A549 (cell line): ENCODE data around the gene ZNF564. TPM values are rescaled to one million over a fixed set of nuclear protein-coding genes. Genes with fewer than 3 reads are reported as not detected.
"Not testable (repeated sequence)": the region's sequence is repeated elsewhere in the genome, so short reads cannot be mapped to it uniquely, and the experiment has no call there.

ENCODE experiments used
- ATAC-seq, 2 experiments: fragments of 200-7000 bp in 1 of 2; fragments of >200 bp in 1 of 2; cut with Nextera tagmentation in 1 of 2; cut with Tn5 transposase in 1 of 2; 3 replicates each; pipeline versions ENCODE4 v1.8.0 to v1.9.1; 2018 to 2020; ENCODE audit warnings: mild to moderate bottlenecking in 1 of 2, moderate library complexity in 1 of 2
- CTCF ChIA-PET: fragments of 300-600 bp; sonication (Branson Sonifier 250); formaldehyde crosslinking; extraction: SDS; loops from one replicate; lab custom pipeline; 2021; ENCODE audit warnings: antibody characterized with exemption, inconsistent platforms; lab: Yijun Ruan, JAX
- POLR2A ChIA-PET: fragments of 350-600 bp; formaldehyde crosslinking; extraction: SDS; loops from one replicate; lab custom pipeline; 2021; ENCODE audit warnings: antibody characterized with exemption, inconsistent platforms; lab: Yijun Ruan, JAX
- DNase-seq, 2 experiments: peaks; one replicate each; pipeline versions ENCODE4 v3.0.0 to v3.0.0-alpha.2; 2011 to 2016; ENCODE audit warnings: low read depth in 1 of 2, low spot score in 1 of 2
- FAIRE-seq: peaks from 2 replicates; lab custom pipeline; 2011; peaks lifted over from hg19 to GRCh38; lab: Jason Lieb, UNC
- H3K27ac ChIP-seq, 2 experiments: fragments of >200 bp; sonication (Bioruptor Twin); formaldehyde crosslinking; 3 replicates each; pipeline ENCODE4 v1.5.1; 2016 to 2017
- H3K4me1 ChIP-seq: fragments of >200 bp; sonication (Bioruptor Twin); formaldehyde crosslinking; 3 replicates; pipeline ENCODE4 v1.6.1; 2016
- H3K4me2 ChIP-seq: fragments of >200 bp; sonication (Bioruptor Twin); formaldehyde crosslinking; 3 replicates; pipeline ENCODE4 v1.6.1; 2016
- H3K4me3 ChIP-seq: fragments of >200 bp; sonication (Bioruptor Twin); formaldehyde crosslinking; 3 replicates; pipeline ENCODE4 v1.5.1; 2016
- H3K9me3 ChIP-seq: fragments of >200 bp; sonication (Bioruptor Twin); formaldehyde crosslinking; 3 replicates; pipeline ENCODE4 v1.6.1; 2016
- CHD4 ChIP-seq: fragments of 200-600 bp; sonication (generic); IDR thresholded peaks from 2 replicates; pipeline ENCODE4 v1.6.1; 2016; ENCODE audit warnings: antibody characterized with exemption, mild to moderate bottlenecking, borderline replicate concordance
- E2F6 ChIP-seq: IDR thresholded peaks from 2 replicates; pipeline ENCODE4 v1.6.1; 2012; ENCODE audit warnings: low read depth, borderline replicate concordance
- EHMT2 ChIP-seq: fragments of 200-600 bp; sonication (generic); IDR thresholded peaks from 2 replicates; pipeline ENCODE4 v1.6.1; 2016; ENCODE audit warnings: antibody characterized with exemption, low read depth, mild to moderate bottlenecking, moderate library complexity
- HEYL ChIP-seq: fragments of 250-450 bp; sonication (Bioruptor Pico); IDR thresholded peaks from 2 replicates; pipeline ENCODE4 v1.8.0; 2021; ENCODE audit warnings: mild to moderate bottlenecking, moderate library complexity
- HOXB13 ChIP-seq: fragments of 250-450 bp; sonication (Bioruptor Pico); IDR thresholded peaks from 2 replicates; pipeline ENCODE4 v1.5.0; 2020; ENCODE audit warnings: low read depth, mild to moderate bottlenecking, moderate library complexity
- HOXB5 ChIP-seq: fragments of 250-450 bp; sonication (Bioruptor Pico); IDR thresholded peaks from 2 replicates; pipeline ENCODE4 v1.5.0; 2020; ENCODE audit warnings: mild to moderate bottlenecking, moderate library complexity
- JUN ChIP-seq, 2 experiments: fragments of >200 bp; sonication (Bioruptor Twin); formaldehyde crosslinking; IDR thresholded peaks; 2 replicates in 1 of 2; 3 replicates in 1 of 2; pipeline ENCODE4 v1.6.1; 2016 to 2017
- JUNB ChIP-seq: fragments of >200 bp; sonication (Bioruptor Twin); formaldehyde crosslinking; IDR thresholded peaks from 2 replicates; pipeline ENCODE4 v1.6.1; 2016
- KDM1A ChIP-seq: fragments of 200-600 bp; sonication (generic); IDR thresholded peaks from 2 replicates; pipeline ENCODE4 v1.6.1; 2016; ENCODE audit warnings: low read depth, mild to moderate bottlenecking
- MAZ ChIP-seq: fragments of 150-350 bp; IDR thresholded peaks from 2 replicates; pipeline ENCODE4 v1.6.1; 2014; ENCODE audit warnings: antibody characterized with exemption, low read depth, low read length, borderline replicate concordance
- NR3C1 ChIP-seq: fragments of >200 bp; sonication (Bioruptor Twin); formaldehyde crosslinking; IDR thresholded peaks from 3 replicates; pipeline ENCODE4 v1.6.1; 2017
- PHF8 ChIP-seq: fragments of 200-600 bp; sonication (generic); IDR thresholded peaks from 2 replicates; pipeline ENCODE4 v1.6.1; 2016; ENCODE audit warnings: low read depth, mild to moderate bottlenecking, antibody characterized with exemption, moderate library complexity, borderline replicate concordance
- POLR2A ChIP-seq: IDR thresholded peaks from 2 replicates; pipeline ENCODE4 v1.6.1; 2012; ENCODE audit warnings: mild to moderate bottlenecking, low read length
- POLR2AphosphoS2 ChIP-seq: conservative IDR thresholded peaks from 2 replicates; pipeline ENCODE4 v1.6.1; 2012; ENCODE audit warnings: low read length, improper control_type of control experiment, inconsistent platforms
- RAD21 ChIP-seq, 2 experiments: fragments of >200 bp in 1 of 2; sonication (Bioruptor Twin) in 1 of 2; formaldehyde crosslinking in 1 of 2; IDR thresholded peaks in 1 of 2; conservative IDR thresholded peaks in 1 of 2; 2 replicates in 1 of 2; 3 replicates in 1 of 2; pipeline ENCODE4 v1.6.1; 2012 to 2018; ENCODE audit warnings: inconsistent platforms in 1 of 2
- ZFP36 ChIP-seq: fragments of 450-650 bp; IDR thresholded peaks from 2 replicates; pipeline ENCODE4 v1.6.1; 2014; ENCODE audit warnings: borderline replicate concordance; ENCODE audit not compliant: partially characterized antibody
- WGBS: methylation state at CpG from one replicate; pipeline ENCODE4 v1.1.6; 2017; ENCODE audit errors: missing lambda C conversion rate; 5-methylcytosine and 5-hydroxymethylcytosine counted together
- polyA plus RNA-seq, 4 experiments: library from polyadenylated mRNA; depleted of rRNA in 3 of 4; stranded (reverse); fragments of >200 nt; fragmentation: RNase III in 1 of 4; extraction: RNeasy Plus Mini Kit Qiagen cat#74134 plus additional on column Dnase treatment in 1 of 4; gene quantifications; 2 replicates in 3 of 4; 3 replicates in 1 of 4; pipeline ENCODE4 v1.2.3, GENCODE V29; 2011 to 2017
- TF ChIP-seq, protein P1 (sequence below): IDR thresholded peaks from 2 replicates; pipeline ENCODE4 v1.6.1; 2012
- TF ChIP-seq, protein P2 (sequence below): fragments of >200 bp; sonication (Bioruptor Twin); formaldehyde crosslinking; IDR thresholded peaks from 3 replicates; pipeline ENCODE4 v1.5.1; 2016

ZNF564 gene
- polyA plus RNA-seq, 2 of the 4 experiments (the other 2 are of a cell fraction): 1.9 to 2.5 TPM

DNA sequence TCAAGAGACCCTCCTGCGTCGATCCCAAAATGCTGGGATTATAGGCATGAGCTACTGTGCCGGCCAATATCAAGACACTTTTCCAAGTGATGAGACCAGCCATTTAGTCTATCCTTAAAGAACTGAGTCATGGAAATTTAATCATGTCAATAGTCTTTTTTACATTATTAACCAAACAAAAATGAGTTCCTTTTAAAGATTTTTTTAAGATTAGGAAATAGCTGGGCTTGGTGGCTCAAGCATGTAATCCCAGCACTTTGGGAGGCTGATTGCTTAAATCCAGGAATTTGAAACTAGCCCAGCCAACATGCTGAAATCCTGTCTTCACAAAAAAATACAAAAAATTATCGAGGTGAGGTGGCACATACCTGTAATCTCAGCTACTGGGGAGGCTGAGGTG lies 16.7 kb upstream of the ZNF564 start:
- DNase-seq (no peak), ATAC-seq (no peak), FAIRE-seq (no peak)
- ChIA-PET CTCF (no interaction called here), POLR2A (no interaction called here)
- WGBS: 60% methylated on average over 4 of the region's 4 CpGs
- Histone ChIP-seq H3K4me1 (no peaks in the 10 kb centered on the region), H3K27ac (no peak overlapping the region), H3K4me2 (no peak overlapping the region), H3K9me3 (no peaks in the 10 kb centered on the region; the same call in 2 of the 3 replicates), H3K4me3 (no peak overlapping the region)
- TF ChIP-seq HOXB13 (CRISPR knock-in tag): no peak
- TF ChIP-seq JUN (IDR thresholded peaks at IDR 0.05): no peak
- TF ChIP-seq RAD21 (conservative IDR thresholded peaks at IDR 0.05 in 1 of 2, IDR thresholded peaks at IDR 0.05 in 1 of 2): no peak
- TF ChIP-seq HOXB5 (CRISPR knock-in tag): no peak
- no peak for TF ChIP-seq E2F6
- no peak for TF ChIP-seq EHMT2
- TF ChIP-seq JUNB: no peak
- TF ChIP-seq POLR2AphosphoS2: no peak
- TF ChIP-seq, protein P1, sequence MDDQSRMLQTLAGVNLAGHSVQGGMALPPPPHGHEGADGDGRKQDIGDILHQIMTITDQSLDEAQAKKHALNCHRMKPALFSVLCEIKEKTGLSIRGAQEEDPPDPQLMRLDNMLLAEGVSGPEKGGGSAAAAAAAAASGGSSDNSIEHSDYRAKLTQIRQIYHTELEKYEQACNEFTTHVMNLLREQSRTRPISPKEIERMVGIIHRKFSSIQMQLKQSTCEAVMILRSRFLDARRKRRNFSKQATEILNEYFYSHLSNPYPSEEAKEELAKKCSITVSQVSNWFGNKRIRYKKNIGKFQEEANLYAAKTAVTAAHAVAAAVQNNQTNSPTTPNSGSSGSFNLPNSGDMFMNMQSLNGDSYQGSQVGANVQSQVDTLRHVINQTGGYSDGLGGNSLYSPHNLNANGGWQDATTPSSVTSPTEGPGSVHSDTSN: no peak
- no peak for TF ChIP-seq POLR2A
- no peak for TF ChIP-seq KDM1A
- no peak for TF ChIP-seq ZFP36
- TF ChIP-seq PHF8: no peak
- TF ChIP-seq MAZ: no peak
- TF ChIP-seq CHD4: no peak
- no peak for TF ChIP-seq HEYL (CRISPR knock-in tag)

- H3K4me2 ChIP-seq, H3K4me3 ChIP-seq, POLR2A ChIA-PET, H3K4me1 ChIP-seq, DNase-seq, ATAC-seq, FAIRE-seq, H3K27ac ChIP-seq, CTCF ChIA-PET, H3K9me3 ChIP-seq: not testable (repeated sequence)
- WGBS: 68% methylated on average over 5 of the region's 5 CpGs
Measured at GRCh38 chr19:12566380-12566779, 15.1 kb upstream of the ZNF564 start.

- H3K27ac ChIP-seq: no peak overlapping the region
- WGBS: 26% methylated on average over 17 of the region's 19 CpGs
- H3K4me3 ChIP-seq: no peak overlapping the region
- CTCF ChIA-PET: interaction anchor here (0.6 to 1.4 kb wide), 3 partner anchors 9 to 110 kb away, joined by 3 read pairs; no protein-coding TSS in a partner anchor
- peak; percentile 55 to 75 for DNase-seq
- peak in 1 of 2 experiments; percentile 73; a peak in 3 of 6 replicates for ATAC-seq
- no peaks in the 10 kb centered on the region for H3K4me1 ChIP-seq
- H3K4me2 ChIP-seq: no peak overlapping the region
- no peaks in the 10 kb centered on the region; the same call in 1 of the 3 replicates for H3K9me3 ChIP-seq
- no peak for FAIRE-seq
- TF ChIP-seq, protein P2, sequence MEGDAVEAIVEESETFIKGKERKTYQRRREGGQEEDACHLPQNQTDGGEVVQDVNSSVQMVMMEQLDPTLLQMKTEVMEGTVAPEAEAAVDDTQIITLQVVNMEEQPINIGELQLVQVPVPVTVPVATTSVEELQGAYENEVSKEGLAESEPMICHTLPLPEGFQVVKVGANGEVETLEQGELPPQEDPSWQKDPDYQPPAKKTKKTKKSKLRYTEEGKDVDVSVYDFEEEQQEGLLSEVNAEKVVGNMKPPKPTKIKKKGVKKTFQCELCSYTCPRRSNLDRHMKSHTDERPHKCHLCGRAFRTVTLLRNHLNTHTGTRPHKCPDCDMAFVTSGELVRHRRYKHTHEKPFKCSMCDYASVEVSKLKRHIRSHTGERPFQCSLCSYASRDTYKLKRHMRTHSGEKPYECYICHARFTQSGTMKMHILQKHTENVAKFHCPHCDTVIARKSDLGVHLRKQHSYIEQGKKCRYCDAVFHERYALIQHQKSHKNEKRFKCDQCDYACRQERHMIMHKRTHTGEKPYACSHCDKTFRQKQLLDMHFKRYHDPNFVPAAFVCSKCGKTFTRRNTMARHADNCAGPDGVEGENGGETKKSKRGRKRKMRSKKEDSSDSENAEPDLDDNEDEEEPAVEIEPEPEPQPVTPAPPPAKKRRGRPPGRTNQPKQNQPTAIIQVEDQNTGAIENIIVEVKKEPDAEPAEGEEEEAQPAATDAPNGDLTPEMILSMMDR: peak; percentile 22; the same call in 1 of the 3 replicates
- TF ChIP-seq RAD21 (conservative IDR thresholded peaks at IDR 0.05 in 1 of 2, IDR thresholded peaks at IDR 0.05 in 1 of 2): peak; percentile 41 to 70; a peak in 4 of 5 replicates
- no peak for TF ChIP-seq NR3C1
- POLR2A ChIA-PET: no interaction called here
Measured at GRCh38 chr19:12564016-12564664, 12.9 kb upstream of the ZNF564 start.
